Astrocyte (in vitro differentiated cells and primary cell): ENCODE measurements around the gene MAPKAP1. TPM values are rescaled to one million over a fixed set of nuclear protein-coding genes. Genes with fewer than 3 reads are reported as not detected.

Experiments used
- DNase-seq: peaks from one replicate; pipeline ENCODE4 v3.0.0-alpha.2; 2010; ENCODE audit warnings: low read depth
- FAIRE-seq: peaks from 2 replicates; lab custom pipeline; 2011; peaks lifted over from hg19 to GRCh38; lab: Jason Lieb, UNC
- H2AFZ ChIP-seq: 2 replicates; pipeline ENCODE4 v1.6.0; 2012; ENCODE audit warnings: low read depth, low read length, inconsistent platforms
- H3K27ac ChIP-seq: 2 replicates; pipeline ENCODE4 v1.5.1; 2011; ENCODE audit warnings: low read depth, low read length, inconsistent platforms
- H3K27me3 ChIP-seq: 2 replicates; pipeline ENCODE4 v1.6.0; 2011; ENCODE audit warnings: low read length, inconsistent platforms; ENCODE audit not compliant: insufficient read depth
- H3K36me3 ChIP-seq: 2 replicates; pipeline ENCODE4 v1.5.1; 2011; ENCODE audit warnings: low read length, inconsistent platforms; ENCODE audit not compliant: insufficient read depth
- H3K4me1 ChIP-seq: 2 replicates; pipeline ENCODE4 v1.5.1; 2011; ENCODE audit warnings: low read length, inconsistent platforms; ENCODE audit not compliant: insufficient read depth
- H3K4me2 ChIP-seq: 2 replicates; pipeline ENCODE4 v1.6.0; 2012; ENCODE audit warnings: low read length, inconsistent platforms
- H3K4me3 ChIP-seq: 2 replicates; pipeline ENCODE4 v1.5.1; 2011; ENCODE audit warnings: low read depth, mild to moderate bottlenecking, low read length, inconsistent platforms; ENCODE audit not compliant: insufficient read depth
- H3K79me2 ChIP-seq: 2 replicates; pipeline ENCODE4 v1.6.0; 2012; ENCODE audit warnings: mild to moderate bottlenecking, low read length, inconsistent platforms; ENCODE audit not compliant: insufficient read depth
- H3K9ac ChIP-seq: 2 replicates; pipeline ENCODE4 v1.6.0; 2012; ENCODE audit warnings: mild to moderate bottlenecking, low read length, inconsistent platforms
- H3K9me3 ChIP-seq: 2 replicates; pipeline ENCODE4 v1.5.1; 2012; ENCODE audit warnings: low read depth, mild to moderate bottlenecking, low read length, inconsistent platforms; ENCODE audit not compliant: insufficient read depth
- H4K20me1 ChIP-seq: 2 replicates; pipeline ENCODE4 v1.6.0; 2012; ENCODE audit warnings: low read length, inconsistent platforms; ENCODE audit not compliant: insufficient read depth
- H3K27ac Mint-ChIP-seq: one replicate; pipeline ENCODE4 v1.8.0; 2021; ENCODE audit warnings: mild to moderate bottlenecking, mixed read lengths; ENCODE audit not compliant: unreplicated experiment
- H3K27me3 Mint-ChIP-seq: one replicate; pipeline ENCODE4 v1.8.0; 2021; ENCODE audit warnings: low read depth, mixed read lengths; ENCODE audit not compliant: unreplicated experiment
- H3K36me3 Mint-ChIP-seq: one replicate; pipeline ENCODE4 v1.8.0; 2021; ENCODE audit warnings: low read depth, mixed read lengths; ENCODE audit not compliant: unreplicated experiment
- H3K4me1 Mint-ChIP-seq: one replicate; pipeline ENCODE4 v1.8.0; 2021; ENCODE audit warnings: low read depth, mixed read lengths; ENCODE audit not compliant: unreplicated experiment
- H3K4me3 Mint-ChIP-seq: one replicate; pipeline ENCODE4 v1.8.0; 2021; ENCODE audit warnings: mild to moderate bottlenecking, moderate library complexity, mixed read lengths; ENCODE audit not compliant: unreplicated experiment
- H3K9me3 Mint-ChIP-seq: one replicate; pipeline ENCODE4 v1.8.0; 2021; ENCODE audit warnings: mild to moderate bottlenecking, mixed read lengths; ENCODE audit not compliant: unreplicated experiment
- CTCF ChIP-seq: IDR thresholded peaks from 2 replicates; pipeline ENCODE4 v1.5.1; 2011; ENCODE audit warnings: low read depth, mild to moderate bottlenecking, inconsistent platforms, low read length, moderate library complexity; ENCODE audit not compliant: insufficient read depth
- EZH2 ChIP-seq: IDR thresholded peaks from 2 replicates; pipeline ENCODE4 v1.6.1; 2012; ENCODE audit warnings: mild to moderate bottlenecking, low read length, inconsistent platforms; ENCODE audit not compliant: insufficient read depth
- total RNA-seq: library from RNA; stranded (reverse); gene quantifications from 2 replicates; pipeline ENCODE4 v1.2.1, GENCODE V29; 2021

The MAPKAP1 gene
- total RNA-seq, 1 donor from 2014 or later = 109 TPM

DNA sequence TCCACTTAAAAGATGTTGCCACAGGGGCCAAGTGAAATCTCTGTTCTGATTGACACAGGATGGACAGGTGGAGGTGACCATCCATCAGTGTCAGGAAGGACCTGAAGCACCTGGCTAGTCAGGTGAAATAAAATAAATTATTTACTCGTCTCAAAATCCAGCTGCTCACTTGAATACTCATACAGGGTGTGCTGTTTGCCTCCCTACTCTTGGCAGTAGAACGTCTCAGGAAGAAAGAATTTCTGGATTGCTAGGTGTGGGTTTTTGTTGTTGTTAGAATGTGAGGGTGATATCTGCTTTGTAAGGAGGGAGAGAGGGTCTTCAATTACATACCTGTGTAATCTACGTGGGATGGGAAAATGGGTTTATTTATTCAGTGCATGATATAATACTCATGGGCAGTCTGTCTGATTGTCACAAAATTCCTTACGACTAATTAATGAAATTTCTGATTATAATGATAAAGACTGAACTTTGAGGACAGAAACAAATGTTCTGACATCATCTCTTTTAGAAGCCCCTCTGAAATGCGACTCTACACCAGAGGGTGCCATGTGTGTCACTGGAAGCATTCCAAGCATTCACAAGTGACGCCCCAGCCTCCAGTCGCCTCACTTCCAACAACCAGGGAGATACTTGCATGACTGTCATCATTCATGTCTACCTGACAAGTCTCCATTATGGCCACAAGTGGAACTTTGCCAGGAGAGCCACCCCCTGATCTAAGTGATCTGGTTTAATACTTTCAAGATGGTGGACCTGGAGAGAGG, 227.0 kb downstream of the MAPKAP1 start:
- no peaks in the 10 kb centered on the region for H3K9me3 Mint-ChIP-seq
- Histone ChIP-seq H3K27ac (no peak overlapping the region), H4K20me1 (no peaks in the 10 kb centered on the region), H3K9ac (no peak overlapping the region), H2AFZ (no peak overlapping the region), H3K36me3 (peaks cover 9% of the 10 kb centered on the region), H3K4me2 (no peak overlapping the region), H3K4me1 (peaks cover 10% of the 10 kb centered on the region), H3K79me2 (no peaks in the 10 kb centered on the region), H3K4me3 (no peak overlapping the region), H3K27me3 (no peaks in the 10 kb centered on the region), H3K9me3 (no peaks in the 10 kb centered on the region)
- TF ChIP-seq CTCF (no peak), EZH2 (no peak)
- H3K27me3 Mint-ChIP-seq = no peaks in the 10 kb centered on the region
- H3K4me3 Mint-ChIP-seq = no peak overlapping the region
- peaks cover 15% of the 10 kb centered on the region for H3K4me1 Mint-ChIP-seq
- FAIRE-seq = no peak
- DNase-seq = no peak
- peaks cover 23% of the 10 kb centered on the region for H3K36me3 Mint-ChIP-seq
- no peak overlapping the region for H3K27ac Mint-ChIP-seq

- no peak for DNase-seq
- Histone ChIP-seq H3K36me3 (peaks cover 3% of the 10 kb centered on the region), H3K9ac (no peak overlapping the region), H4K20me1 (peaks cover 14% of the 10 kb centered on the region), H3K9me3 (no peaks in the 10 kb centered on the region), H3K4me3 (no peak overlapping the region), H2AFZ (no peak overlapping the region), H3K4me1 (peaks cover 19% of the 10 kb centered on the region), H3K27ac (no peak overlapping the region), H3K4me2 (no peak overlapping the region), H3K27me3 (no peaks in the 10 kb centered on the region), H3K79me2 (no peaks in the 10 kb centered on the region)
- Mint-ChIP-seq H3K27ac (no peak overlapping the region), H3K36me3 (peaks cover 23% of the 10 kb centered on the region), H3K9me3 (no peaks in the 10 kb centered on the region), H3K4me3 (no peak overlapping the region), H3K27me3 (no peaks in the 10 kb centered on the region), H3K4me1 (peaks cover 22% of the 10 kb centered on the region)
- FAIRE-seq = no peak
- no peak for TF ChIP-seq EZH2
- no peak for TF ChIP-seq CTCF
Measured at GRCh38 chr9:125477089-125477544, 229.9 kb downstream of the MAPKAP1 start.

DNA sequence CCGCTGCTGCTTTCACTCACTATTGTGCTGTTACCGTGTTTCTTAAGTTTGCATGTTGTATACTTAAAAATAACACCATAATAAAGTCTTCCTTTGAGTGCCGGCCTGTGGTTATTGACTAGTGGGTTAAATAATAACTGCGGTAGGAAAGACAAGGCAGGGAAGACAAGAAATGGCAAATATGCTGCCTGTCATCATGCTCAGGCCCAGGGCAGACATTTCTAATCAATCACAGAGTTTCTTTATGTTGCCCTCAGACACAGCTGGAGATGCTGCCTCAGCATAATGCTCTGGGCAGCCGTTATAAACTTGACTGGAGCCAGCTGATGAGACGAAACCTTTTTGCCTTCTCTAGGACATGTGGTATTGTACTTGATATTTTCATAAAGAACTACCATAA, 230.4 kb downstream of the MAPKAP1 start:
- Histone ChIP-seq H4K20me1 (peaks cover 19% of the 10 kb centered on the region), H3K4me1 (peaks cover 20% of the 10 kb centered on the region), H3K27ac (no peak overlapping the region), H3K9ac (no peak overlapping the region), H3K27me3 (no peaks in the 10 kb centered on the region), H3K79me2 (no peaks in the 10 kb centered on the region), H2AFZ (no peak overlapping the region), H3K9me3 (no peaks in the 10 kb centered on the region), H3K4me2 (no peak overlapping the region), H3K36me3 (peaks cover 3% of the 10 kb centered on the region), H3K4me3 (no peak overlapping the region)
- H3K9me3 Mint-ChIP-seq = no peaks in the 10 kb centered on the region
- H3K27me3 Mint-ChIP-seq = no peaks in the 10 kb centered on the region
- peaks cover 26% of the 10 kb centered on the region for H3K4me1 Mint-ChIP-seq
- no peak overlapping the region for H3K27ac Mint-ChIP-seq
- FAIRE-seq = no peak
- no peak overlapping the region for H3K4me3 Mint-ChIP-seq
- H3K36me3 Mint-ChIP-seq = peaks cover 23% of the 10 kb centered on the region
- TF ChIP-seq EZH2 (no peak), CTCF (no peak)
- no peak for DNase-seq
